Panc1 (cell line): ENCODE results near the gene CDKAL1.
"Not testable (repeated sequence)": the region's sequence is repeated elsewhere in the genome, so short reads cannot be mapped to it uniquely, and the experiment has no call there.

ENCODE experiments used
- CTCF ChIP-seq: fragments of 450-650 bp; IDR thresholded peaks from 2 replicates; pipeline ENCODE4 v1.5.1; 2017; ENCODE audit warnings: mild to moderate bottlenecking
- POLR2AphosphoS5 ChIP-seq: IDR thresholded peaks from 2 replicates; pipeline ENCODE4 v1.6.1; 2012; ENCODE audit warnings: mild to moderate bottlenecking, low read depth, low read length, moderate library complexity

GRCh38 chr6:20732362-20732761 lies 198.1 kb downstream of the CDKAL1 start:
- TF ChIP-seq CTCF, POLR2AphosphoS5: not testable (repeated sequence)
